Activated CD8-positive, alpha-beta T cell treated with anti-CD3 and anti-CD28 coated beads, Interleukin-2, amount 10 ng/mL, durations not matched to agents 7 days and 5 days (primary cell): ENCODE measurements around the gene PIKFYVE. TPM values are rescaled to one million over a fixed set of nuclear protein-coding genes. Genes with fewer than 3 reads are reported as not detected.
A peak's percentile ranks its signal among the peaks of the same experiment; 100 is the strongest.
"Not testable (repeated sequence)": the region's sequence is repeated elsewhere in the genome, so short reads cannot be mapped to it uniquely, and the experiment has no call there.

Source experiments
- ATAC-seq: fragments of 150-1000 bp; cut with Tn5 transposase; one replicate; pipeline ENCODE4 v1.10.0; 2021; ENCODE audit warnings: moderate library complexity
- CTCF ChIA-PET: fragments of 350-600 bp; sonication (Branson Sonifier 250); formaldehyde crosslinking; loops from one replicate; lab custom pipeline; 2021; ENCODE audit warnings: antibody characterized with exemption; lab: Charles Lee
- POLR2A ChIA-PET: fragments of 350-600 bp; sonication (Branson Sonifier 250); formaldehyde crosslinking; loops from one replicate; lab custom pipeline; 2021; ENCODE audit warnings: antibody characterized with exemption; lab: Charles Lee
- DNase-seq: peaks from one replicate; pipeline ENCODE4 v3.0.0-alpha.2; 2020
- H3K27ac Mint-ChIP-seq: one replicate; pipeline ENCODE4 v1.8.0; 2021; ENCODE audit warnings: mild to moderate bottlenecking, mixed read lengths
- H3K27me3 Mint-ChIP-seq: one replicate; pipeline ENCODE4 v1.8.0; 2021; ENCODE audit warnings: low read depth, mixed read lengths
- H3K36me3 Mint-ChIP-seq: one replicate; pipeline ENCODE4 v1.8.0; 2021; ENCODE audit warnings: low read depth, mixed read lengths
- H3K4me1 Mint-ChIP-seq: one replicate; pipeline ENCODE4 v1.8.0; 2021; ENCODE audit warnings: low read depth, mixed read lengths
- H3K4me3 Mint-ChIP-seq: one replicate; pipeline ENCODE4 v1.8.0; 2021; ENCODE audit warnings: mild to moderate bottlenecking, mixed read lengths
- H3K9me3 Mint-ChIP-seq: one replicate; pipeline ENCODE4 v1.8.0; 2022; ENCODE audit warnings: mixed read lengths; ENCODE audit not compliant: insufficient read depth
- total RNA-seq, 2 experiments: library from RNA; stranded (reverse); gene quantifications; one replicate each; pipeline ENCODE4 v1.2.3, GENCODE V29; 2021

PIKFYVE gene
- total RNA-seq, 2 experiments from 2014 or later, result 27.4 to 29.3 TPM

- Mint-ChIP-seq H3K36me3 (peaks cover 40% of the 10 kb centered on the region), H3K4me1 (peaks cover 2% of the 10 kb centered on the region), H3K4me3 (no peak overlapping the region), H3K9me3 (no peaks in the 10 kb centered on the region), H3K27ac (no peak overlapping the region), H3K27me3 (no peaks in the 10 kb centered on the region)
- DNase-seq (no peak), ATAC-seq (no peak)
- ChIA-PET CTCF (interaction anchor here (1.0 to 1.1 kb wide), 2 partner anchors 8 to 180 kb away, joined by 3 to 4 read pairs; no protein-coding TSS in a partner anchor), POLR2A (no interaction called here)
Measured at GRCh38 chr2:208354964-208355381, 88.9 kb downstream of the PIKFYVE start.

GRCh38 chr2:208356420-208356819 is 90.4 kb downstream of the PIKFYVE start:
- H3K9me3 Mint-ChIP-seq, H3K4me3 Mint-ChIP-seq, H3K4me1 Mint-ChIP-seq, H3K27ac Mint-ChIP-seq, H3K27me3 Mint-ChIP-seq, CTCF ChIA-PET, ATAC-seq, POLR2A ChIA-PET, DNase-seq: not testable (repeated sequence)
- H3K36me3 Mint-ChIP-seq, result peaks cover 32% of the 10 kb centered on the region

DNA sequence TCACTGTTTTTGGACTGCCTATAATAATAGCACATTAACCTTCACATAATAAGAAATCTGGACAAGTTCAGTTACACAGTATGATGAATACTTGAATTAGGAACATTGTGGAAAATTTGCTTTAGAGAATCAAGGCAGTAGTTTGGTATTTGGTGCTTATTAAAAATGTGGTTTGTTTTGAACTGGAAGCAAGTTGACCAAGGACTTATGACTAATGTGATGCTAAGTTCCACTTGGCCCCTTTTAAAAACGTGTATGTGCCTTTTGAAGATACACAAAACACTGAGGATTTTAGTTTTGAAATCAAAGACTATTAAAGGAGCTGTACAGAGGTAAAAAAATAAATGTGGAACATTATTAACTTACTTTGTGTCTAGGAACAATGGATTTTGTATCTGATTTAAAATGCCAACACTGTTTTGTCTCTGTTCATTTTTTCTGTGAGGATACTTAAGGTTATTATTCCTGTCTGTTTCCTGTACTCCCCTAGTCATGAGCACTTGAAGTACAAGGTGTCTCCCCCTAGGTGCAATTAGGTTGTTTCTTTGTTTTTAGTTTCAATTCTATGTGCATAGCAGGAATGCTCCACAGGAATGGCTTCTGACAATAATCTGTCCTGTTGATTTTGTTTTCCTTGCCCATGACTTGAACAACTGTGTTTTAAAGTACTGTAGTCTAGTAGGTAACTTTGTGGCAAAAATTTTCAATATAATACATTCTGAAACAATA is 91.0 kb downstream of the PIKFYVE start:
- no peaks in the 10 kb centered on the region for H3K9me3 Mint-ChIP-seq

GRCh38 chr2:208358758-208359631 is 92.9 kb downstream of the PIKFYVE start:
- H3K36me3 Mint-ChIP-seq, result peaks cover 15% of the 10 kb centered on the region
- H3K9me3 Mint-ChIP-seq, result no peaks in the 10 kb centered on the region
- ATAC-seq (no peak), DNase-seq (no peak)
- H3K4me1 Mint-ChIP-seq, result peaks cover 7% of the 10 kb centered on the region
- H3K27me3 Mint-ChIP-seq, result no peaks in the 10 kb centered on the region
- ChIA-PET POLR2A (no interaction called here), CTCF (no interaction called here)
- no peak overlapping the region for H3K27ac Mint-ChIP-seq
- no peak overlapping the region for H3K4me3 Mint-ChIP-seq

More for the DNA sequence above, 91.0 kb downstream of the PIKFYVE start:
- Mint-ChIP-seq H3K36me3 (peaks cover 26% of the 10 kb centered on the region), H3K4me3 (no peak overlapping the region), H3K27ac (no peak overlapping the region), H3K4me1 (peaks cover 2% of the 10 kb centered on the region), H3K27me3 (no peaks in the 10 kb centered on the region)
- ATAC-seq (no peak), DNase-seq (no peak)
- POLR2A ChIA-PET, result no interaction called here
- CTCF ChIA-PET, result no interaction called here

DNA sequence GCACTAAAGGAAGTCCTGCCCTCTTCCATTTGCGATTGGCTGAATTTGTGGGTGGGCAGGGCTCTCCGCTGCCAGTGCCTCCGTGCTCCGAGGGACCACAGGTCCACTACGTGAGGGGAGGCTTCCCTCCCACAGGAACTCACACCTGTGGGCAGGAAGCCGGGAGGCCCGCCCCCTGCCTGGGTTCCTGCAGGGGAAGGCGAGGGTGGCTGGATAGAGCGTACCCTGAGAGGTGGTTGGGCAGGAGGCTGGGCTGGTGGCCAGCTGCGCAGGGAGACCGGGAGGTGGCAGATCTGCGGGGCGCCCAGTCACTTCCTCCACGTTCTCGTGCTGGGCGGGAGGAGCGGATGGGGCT is 93.6 kb downstream of the PIKFYVE start:
- H3K27me3 Mint-ChIP-seq, result no peaks in the 10 kb centered on the region
- no peak for DNase-seq
- no peaks in the 10 kb centered on the region for H3K9me3 Mint-ChIP-seq
- H3K4me3 Mint-ChIP-seq, result no peak overlapping the region
- ChIA-PET CTCF (no interaction called here), POLR2A (no interaction called here)
- no peak overlapping the region for H3K27ac Mint-ChIP-seq
- peak; percentile 42 for ATAC-seq
- peaks cover 16% of the 10 kb centered on the region for H3K36me3 Mint-ChIP-seq
- peaks cover 9% of the 10 kb centered on the region for H3K4me1 Mint-ChIP-seq

DNA sequence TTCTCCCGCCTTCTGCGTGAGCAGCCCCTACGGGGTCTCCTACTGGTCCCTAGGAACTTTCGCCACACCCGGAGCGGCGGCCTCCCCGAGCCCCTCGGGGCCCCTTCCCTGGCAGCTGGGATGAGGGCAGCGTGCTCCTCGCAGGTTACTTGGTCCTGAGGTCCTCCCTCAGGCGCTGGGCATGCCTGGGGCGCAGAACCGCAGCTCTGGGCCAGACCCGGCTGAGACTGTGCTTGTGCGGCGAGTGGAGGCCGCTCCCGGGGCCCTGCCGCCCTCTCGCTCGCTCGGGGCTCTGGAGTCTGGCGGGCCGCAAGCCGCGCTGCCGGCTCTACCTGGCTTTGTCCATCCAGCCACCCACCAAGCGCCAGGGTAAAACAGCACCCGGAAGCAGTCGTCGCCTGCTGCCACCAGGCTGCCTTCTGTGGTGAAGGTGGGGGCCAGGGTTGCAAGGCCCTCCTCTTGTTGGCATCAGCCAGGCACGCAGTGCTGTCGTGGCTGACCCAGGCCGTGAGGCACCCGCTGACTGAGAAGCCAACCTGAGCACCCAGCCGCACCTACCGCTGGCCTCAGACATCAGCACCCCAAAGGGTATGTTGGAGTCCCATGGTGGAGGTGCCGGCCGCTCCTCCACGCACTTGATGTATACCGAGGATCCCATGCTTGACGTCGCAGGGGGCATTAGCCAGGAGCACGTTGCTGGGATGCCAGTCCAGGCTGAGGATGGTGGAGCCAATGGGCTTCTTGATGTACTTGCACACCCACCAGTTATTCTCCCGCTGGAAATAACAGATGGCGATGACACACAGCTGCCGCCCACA is 94.4 kb downstream of the PIKFYVE start:
- no peaks in the 10 kb centered on the region for H3K9me3 Mint-ChIP-seq
- H3K27me3 Mint-ChIP-seq, result peaks cover 4% of the 10 kb centered on the region
- H3K4me1 Mint-ChIP-seq, result peaks cover 9% of the 10 kb centered on the region
- ChIA-PET POLR2A (no interaction called here), CTCF (no interaction called here)
- no peak overlapping the region for H3K27ac Mint-ChIP-seq
- ATAC-seq (no peak), DNase-seq (no peak)
- no peak overlapping the region for H3K4me3 Mint-ChIP-seq
- H3K36me3 Mint-ChIP-seq, result peaks cover 10% of the 10 kb centered on the region

DNA sequence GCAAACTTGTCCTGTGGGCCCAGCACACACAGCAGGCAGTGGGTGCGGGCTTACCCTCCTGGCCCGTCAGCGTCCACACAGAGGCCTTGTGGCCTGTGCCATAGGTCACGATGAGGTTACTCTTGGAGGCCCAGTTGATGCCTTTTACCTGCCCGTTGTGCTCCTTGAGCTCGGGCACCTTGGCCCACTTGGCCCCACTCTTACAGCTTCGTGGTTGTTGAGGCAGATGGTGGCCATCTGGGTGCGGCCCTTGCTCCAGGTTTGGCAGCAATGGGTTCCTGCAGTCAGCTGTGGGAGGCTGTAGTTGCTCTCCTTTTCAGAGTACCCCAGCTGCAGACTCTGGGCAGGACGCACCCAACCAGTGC is 95.0 kb downstream of the PIKFYVE start:
- no peak for DNase-seq
- POLR2A ChIA-PET, result no interaction called here
- Mint-ChIP-seq H3K27me3 (peaks cover 4% of the 10 kb centered on the region), H3K4me1 (peaks cover 9% of the 10 kb centered on the region), H3K9me3 (no peaks in the 10 kb centered on the region), H3K36me3 (peaks cover 10% of the 10 kb centered on the region), H3K27ac (no peak overlapping the region), H3K4me3 (no peak overlapping the region)
- ATAC-seq, result no peak
- CTCF ChIA-PET, result interaction anchor here (1.5 kb wide), 1 partner anchor 13 kb away, joined by 6 read pairs; no protein-coding TSS in a partner anchor

DNA sequence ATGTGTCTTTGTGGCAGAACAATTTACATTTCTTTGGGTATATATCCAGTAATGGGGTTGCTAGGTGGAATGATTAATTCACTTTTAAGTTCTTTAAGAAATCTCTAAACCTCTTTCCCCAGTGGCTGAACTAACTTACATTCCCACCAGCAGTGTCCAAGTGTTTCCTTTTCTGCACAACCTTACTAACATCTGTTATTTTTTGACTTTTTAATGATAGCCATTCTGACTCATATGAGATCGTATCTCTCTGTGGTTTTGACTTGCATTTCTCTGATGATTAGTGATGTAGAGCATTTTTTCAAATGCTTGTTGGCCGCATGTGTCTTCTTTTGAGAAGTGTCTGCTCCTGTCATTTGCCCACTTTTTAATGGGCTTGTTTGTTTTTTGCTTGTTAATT is 97.4 kb downstream of the PIKFYVE start:
- peaks cover 4% of the 10 kb centered on the region for H3K36me3 Mint-ChIP-seq
- ATAC-seq, result no peak
- ChIA-PET POLR2A (no interaction called here), CTCF (no interaction called here)
- H3K9me3 Mint-ChIP-seq, result no peaks in the 10 kb centered on the region
- H3K4me3 Mint-ChIP-seq, result no peak overlapping the region
- H3K27me3 Mint-ChIP-seq, result peaks cover 4% of the 10 kb centered on the region
- no peak for DNase-seq
- no peak overlapping the region for H3K27ac Mint-ChIP-seq
- peaks cover 7% of the 10 kb centered on the region for H3K4me1 Mint-ChIP-seq

GRCh38 chr2:208366215-208367127 is 100.4 kb downstream of the PIKFYVE start:
- Mint-ChIP-seq H3K9me3 (no peaks in the 10 kb centered on the region), H3K36me3 (peaks cover 1% of the 10 kb centered on the region), H3K4me1 (peaks cover 7% of the 10 kb centered on the region), H3K4me3 (no peak overlapping the region), H3K27ac (no peak overlapping the region), H3K27me3 (peaks cover 4% of the 10 kb centered on the region)
- ChIA-PET CTCF (no interaction called here), POLR2A (no interaction called here)
- ATAC-seq (no peak), DNase-seq (no peak)

DNA sequence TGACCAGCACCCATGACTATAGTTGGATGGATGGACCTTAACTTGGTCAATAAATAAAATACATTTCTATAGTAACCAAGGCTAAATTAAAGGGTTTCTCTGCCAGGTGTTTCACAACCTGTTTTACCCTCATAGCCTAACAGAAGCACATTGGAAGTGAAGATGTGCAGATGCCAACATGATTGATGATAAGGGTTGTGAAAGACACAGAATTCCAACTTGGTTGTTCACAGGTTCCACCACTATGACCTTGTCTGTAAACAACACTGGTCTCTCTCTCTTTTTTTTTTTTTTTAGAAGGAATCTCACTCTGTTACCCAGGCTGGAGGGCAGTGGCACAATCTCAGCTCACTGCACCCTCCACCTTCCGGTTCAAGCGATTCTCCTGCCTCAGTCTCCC is 103.0 kb downstream of the PIKFYVE start:
- Mint-ChIP-seq H3K9me3 (no peaks in the 10 kb centered on the region), H3K36me3 (peaks cover 1% of the 10 kb centered on the region), H3K27ac (no peak overlapping the region), H3K27me3 (peaks cover 4% of the 10 kb centered on the region), H3K4me1 (peaks cover 2% of the 10 kb centered on the region), H3K4me3 (no peak overlapping the region)
- ATAC-seq, result no peak
- ChIA-PET POLR2A (no interaction called here), CTCF (no interaction called here)
- no peak for DNase-seq
